NCI-H748 (cell line): Measurements from ENCODE around the gene TYW1B.
"Not testable (repeated sequence)": the region's sequence is repeated elsewhere in the genome, so short reads cannot be mapped to it uniquely, and the experiment has no call there.

Experiments used
- DNase-seq: peaks from one replicate; lab custom pipeline; 2025; ENCODE audit not compliant: unreplicated experiment; lab: John Stamatoyannopoulos, UW

Gene TYW1B

GRCh38 chr7:72632765-72633292 lies 195.2 kb downstream of the TYW1B start:
- peak; percentile 90 for DNase-seq

DNA sequence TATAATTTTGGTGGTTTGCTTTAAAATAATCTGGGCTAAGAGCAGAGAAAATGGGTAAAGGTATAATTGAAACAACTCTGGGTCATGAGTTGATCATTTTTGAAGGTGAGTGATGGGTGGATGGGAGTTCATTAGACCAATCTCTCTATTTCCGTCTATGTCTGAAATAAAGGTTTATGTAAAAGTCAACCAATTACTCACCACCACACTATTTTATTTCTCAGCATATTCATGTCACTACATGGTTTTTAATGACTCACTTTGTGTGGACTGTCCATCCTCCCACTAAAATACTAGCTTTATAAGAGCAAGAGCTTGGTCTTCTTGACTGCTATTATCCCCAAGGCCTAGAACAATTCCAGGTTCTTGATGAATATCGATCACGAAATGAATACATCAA lies 199.6 kb downstream of the TYW1B start:
- not testable (repeated sequence) for DNase-seq

DNA sequence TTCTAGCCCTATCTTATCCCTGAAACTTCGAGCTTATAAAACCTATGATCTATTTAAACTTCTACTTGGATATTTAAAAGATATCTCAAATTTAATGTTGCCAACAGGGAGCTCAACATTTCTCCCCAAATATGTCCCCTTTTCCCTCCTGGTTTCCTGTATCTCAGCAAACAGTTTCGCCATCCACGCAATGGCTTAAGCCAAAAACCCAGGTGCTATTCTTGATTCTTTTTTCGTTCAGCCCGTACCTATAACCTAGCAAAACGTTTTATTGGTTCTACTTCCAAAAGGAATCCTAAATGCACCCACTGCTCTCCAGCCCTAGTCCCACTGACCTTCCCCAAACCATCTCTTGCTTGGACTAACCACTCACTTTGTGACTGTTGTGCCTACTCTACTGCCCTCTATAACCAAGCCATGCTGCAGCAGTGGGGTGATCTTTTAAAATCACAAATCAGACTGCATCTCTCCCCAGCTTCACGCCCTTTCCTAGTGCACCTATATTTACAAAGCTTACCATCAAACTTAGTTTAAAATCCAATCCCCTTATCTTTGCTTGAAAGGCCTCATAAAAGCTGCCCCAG lies 201.5 kb downstream of the TYW1B start:
- DNase-seq, result not testable (repeated sequence)

DNA sequence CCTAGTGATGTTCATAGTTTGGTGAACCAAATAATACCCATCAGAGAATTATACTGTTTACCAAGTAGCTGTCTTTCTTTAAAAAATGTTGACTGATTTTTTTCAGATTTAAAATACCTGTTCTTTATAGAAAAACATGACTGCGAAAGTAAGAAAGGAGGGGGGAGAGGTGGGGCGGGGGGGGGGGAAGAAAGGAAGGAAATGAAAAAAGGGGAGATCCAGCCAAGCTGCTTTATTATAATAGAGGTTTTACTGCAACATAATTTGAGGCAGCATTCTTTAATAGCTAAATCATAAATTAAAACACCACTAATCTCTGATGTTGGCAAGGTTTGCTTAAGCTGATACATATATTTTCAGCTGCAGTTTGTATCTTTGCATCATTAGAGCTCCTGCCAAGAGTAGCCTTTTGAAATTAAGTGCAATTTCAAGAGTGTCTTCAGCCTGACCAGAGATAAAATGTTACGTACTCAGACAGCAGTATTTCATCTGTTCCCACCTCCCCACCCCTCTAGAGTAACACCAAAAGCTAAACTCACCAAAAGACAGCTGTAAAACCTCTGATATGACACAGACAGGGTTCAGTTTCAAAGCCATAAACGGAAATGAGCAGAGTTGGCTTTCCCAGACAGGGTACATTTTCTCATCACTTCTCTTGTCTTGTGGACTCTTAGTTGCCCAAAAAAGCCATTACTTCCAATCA lies 202.1 kb downstream of the TYW1B start:
- not testable (repeated sequence) for DNase-seq

DNA sequence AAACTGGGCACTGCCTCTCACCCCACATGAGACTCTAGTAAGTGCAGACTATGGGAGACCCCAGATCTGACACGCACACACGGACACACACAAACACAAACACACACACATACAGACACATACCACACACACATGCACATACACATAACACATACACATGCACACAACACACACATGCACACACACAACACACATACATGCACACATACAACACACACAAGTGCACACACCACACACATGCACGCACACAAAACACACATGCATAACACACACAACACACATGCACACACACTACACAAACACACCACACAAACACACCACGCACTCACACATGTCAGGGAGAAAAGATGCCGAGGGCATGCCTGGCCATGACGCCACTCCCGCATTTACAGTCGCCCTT lies 205.5 kb downstream of the TYW1B start:
- no peak for DNase-seq

DNA sequence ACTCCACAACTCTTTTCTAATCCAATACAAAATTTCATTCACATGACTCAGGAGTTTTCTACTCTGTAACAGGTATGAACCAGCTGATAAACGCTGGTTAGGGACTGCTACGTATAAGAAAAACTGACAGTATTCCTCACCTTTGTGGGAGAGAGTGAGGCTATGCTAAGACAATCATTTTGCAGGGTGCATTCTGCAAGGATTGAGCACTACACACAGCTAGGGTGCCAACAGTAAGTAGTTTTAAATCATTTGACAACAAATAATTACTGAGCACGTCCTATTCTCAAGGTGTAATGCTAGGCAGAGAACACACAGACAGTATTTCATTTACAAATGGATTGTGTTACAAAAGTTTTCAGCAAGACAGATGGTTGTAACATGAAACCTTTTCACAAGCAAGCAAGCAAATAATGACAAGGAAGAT lies 206.2 kb downstream of the TYW1B start:
- DNase-seq, result peak; percentile 70

DNA sequence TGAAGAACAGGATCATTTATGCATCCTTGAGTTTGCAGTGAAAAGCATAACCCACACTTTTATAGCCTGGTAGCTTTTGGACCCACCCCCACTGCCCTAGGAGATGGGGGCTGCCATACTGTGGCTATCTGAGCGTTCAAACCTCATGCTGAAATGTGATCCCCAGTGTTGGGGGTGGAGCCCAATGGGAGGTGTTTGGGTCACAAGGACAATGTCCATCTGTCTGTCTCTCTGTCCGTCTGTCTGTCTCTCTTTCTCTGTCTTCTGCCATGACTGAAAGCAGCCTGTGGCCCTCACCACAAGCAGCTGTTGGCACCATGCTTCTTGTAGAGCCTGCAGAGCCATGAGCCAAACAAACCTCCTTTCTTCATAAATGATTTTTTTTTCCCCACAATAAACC lies 207.1 kb downstream of the TYW1B start:
- peak; percentile 7 for DNase-seq

DNA sequence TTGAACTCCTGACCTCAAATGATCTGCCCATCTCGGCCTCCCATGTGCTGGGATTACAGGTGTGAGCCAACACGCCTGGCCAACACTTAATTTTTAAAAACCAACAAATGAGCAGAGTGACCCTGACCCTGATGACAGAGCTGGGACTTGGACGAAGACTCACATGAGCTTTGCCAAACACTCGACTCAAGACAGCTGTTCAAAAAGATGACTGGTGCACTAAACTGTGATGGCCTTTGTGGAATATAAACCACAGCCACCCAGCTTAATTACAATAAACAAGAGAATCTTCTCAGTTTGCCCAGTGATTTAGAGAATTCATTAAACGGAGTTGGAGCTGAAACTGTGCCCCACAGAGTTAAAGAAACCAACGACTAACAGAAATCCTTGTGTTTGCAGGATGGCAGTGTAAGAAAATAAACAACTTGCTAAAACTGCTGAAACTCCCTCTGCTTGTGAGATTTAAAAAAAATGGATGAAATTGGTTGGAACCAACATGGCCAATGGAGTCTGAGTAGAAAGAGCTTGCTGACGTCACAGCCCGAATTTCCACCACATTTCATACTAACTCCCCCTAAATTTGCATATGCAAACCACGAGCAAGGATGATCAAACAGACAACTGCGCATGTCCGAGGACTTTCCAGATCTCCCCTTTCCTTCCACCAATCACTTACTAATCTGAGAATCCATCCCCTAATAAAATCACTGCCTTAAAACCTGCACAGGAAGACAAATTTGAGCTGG lies 209.4 kb downstream of the TYW1B start:
- not testable (repeated sequence) for DNase-seq

GRCh38 chr7:72609761-72610160 lies 218.2 kb downstream of the TYW1B start:
- not testable (repeated sequence) for DNase-seq

- not testable (repeated sequence) for DNase-seq
Measured at GRCh38 chr7:72607988-72608387, 220.0 kb downstream of the TYW1B start.

- not testable (repeated sequence) for DNase-seq
Measured at GRCh38 chr7:72605863-72606431, 222.1 kb downstream of the TYW1B start.

- DNase-seq, result not testable (repeated sequence)
Measured at GRCh38 chr7:72604771-72605611, 223.0 kb downstream of the TYW1B start.

- DNase-seq, result not testable (repeated sequence)
Measured at GRCh38 chr7:72603476-72603875, 224.5 kb downstream of the TYW1B start.

- DNase-seq, result no peak
Measured at GRCh38 chr7:72603073-72603472, 224.9 kb downstream of the TYW1B start.

GRCh38 chr7:72601683-72602082 lies 226.3 kb downstream of the TYW1B start:
- DNase-seq, result not testable (repeated sequence)

GRCh38 chr7:72590023-72590422 lies 238.0 kb downstream of the TYW1B start:
- DNase-seq, result not testable (repeated sequence)

- not testable (repeated sequence) for DNase-seq
Measured at GRCh38 chr7:72587267-72587666, 240.7 kb downstream of the TYW1B start.

DNA sequence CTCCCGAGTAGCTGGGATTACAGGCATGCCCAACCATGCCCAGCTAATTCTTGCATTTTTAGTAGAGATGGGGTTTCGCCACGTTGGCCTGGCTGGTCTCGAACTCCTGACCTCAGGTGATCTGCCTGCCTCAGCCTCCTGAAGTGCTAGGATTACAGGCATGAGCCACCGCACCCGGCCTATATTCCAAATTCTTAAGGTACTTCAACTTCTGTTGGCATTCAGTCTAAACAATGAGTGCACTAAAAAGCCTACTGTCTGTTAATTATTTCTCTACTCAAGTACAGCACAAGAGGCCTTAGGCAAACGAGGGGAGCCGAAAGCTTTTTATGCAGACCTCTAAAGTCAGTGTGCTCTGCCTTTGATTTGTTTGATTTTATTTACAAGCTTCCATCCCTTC lies 243.4 kb downstream of the TYW1B start:
- not testable (repeated sequence) for DNase-seq

GRCh38 chr7:72583620-72584361 lies 244.2 kb downstream of the TYW1B start:
- not testable (repeated sequence) for DNase-seq
